HG03139 (cell line): ENCODE data around the gene CAPN6.

Experiments
- ATAC-seq: cut with Tn5 transposase; IDR thresholded peaks from one replicate; pipeline ENCODE4 v1.9.1; 2021; ENCODE audit not compliant: unreplicated experiment

CAPN6 gene

DNA sequence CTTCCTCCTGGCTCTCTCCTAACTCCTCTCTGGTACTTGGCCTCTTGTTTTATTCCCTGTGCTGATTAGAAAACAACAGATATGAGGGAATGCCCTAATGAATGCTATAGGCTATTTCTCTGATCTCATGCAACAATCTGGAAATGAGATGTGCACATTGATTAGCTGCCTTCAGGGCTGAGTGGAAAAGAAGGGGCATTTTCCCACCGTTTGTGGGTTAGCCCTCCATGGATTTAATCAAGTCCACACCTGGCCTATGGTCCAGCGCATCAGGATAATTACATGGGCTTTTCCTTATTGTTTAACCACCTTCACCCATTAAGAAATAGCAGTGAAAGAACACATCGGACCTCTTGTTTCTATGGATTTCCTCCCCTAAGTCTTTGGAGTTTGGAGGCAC, 70.0 kb downstream of the CAPN6 start:
- no peak for ATAC-seq

DNA sequence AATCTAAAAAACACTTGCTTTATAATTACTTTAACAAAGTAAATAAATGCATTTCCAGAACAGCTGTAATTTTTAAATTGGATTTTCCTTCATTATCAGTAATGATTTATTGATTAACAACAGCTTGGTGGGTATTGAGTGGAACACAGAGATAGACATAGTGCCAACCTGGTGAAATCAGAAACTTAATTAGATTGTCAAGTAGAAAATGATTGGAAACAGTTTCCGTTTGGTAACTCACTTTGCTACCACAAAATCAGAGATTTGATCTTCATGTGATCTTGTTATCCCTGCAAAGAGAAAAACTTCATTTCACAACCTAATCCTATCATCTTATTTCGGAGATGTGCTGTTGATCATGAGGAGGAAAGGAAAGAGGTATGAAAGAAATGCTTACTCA, 70.8 kb downstream of the CAPN6 start:
- ATAC-seq, result no peak
